Measurements from ENCODE around the gene AGTPBP1.

The AGTPBP1 gene

GRCh38 chr9:85716031-85716877, 25.5 kb downstream of the AGTPBP1 start:
- no peak for DNase-seq

GRCh38 chr9:85715587-85715986, 26.2 kb downstream of the AGTPBP1 start:
- DNase-seq, result no peak

GRCh38 chr9:85713897-85714296, 27.9 kb downstream of the AGTPBP1 start:
- DNase-seq, result no peak

- no peak for DNase-seq
Observed at GRCh38 chr9:85704744-85705143, 37.0 kb downstream of the AGTPBP1 start.

- no peak for DNase-seq
Observed at GRCh38 chr9:85703398-85703797, 38.4 kb downstream of the AGTPBP1 start.

GRCh38 chr9:85702726-85703289, 38.9 kb downstream of the AGTPBP1 start:
- DNase-seq, result no peak

GRCh38 chr9:85702191-85702590, 39.6 kb downstream of the AGTPBP1 start:
- DNase-seq, result no peak

- no peak for DNase-seq
Observed at GRCh38 chr9:85700330-85700729, 41.4 kb downstream of the AGTPBP1 start.

- DNase-seq, result no peak
Observed at GRCh38 chr9:85688361-85688760, 53.4 kb downstream of the AGTPBP1 start.

GRCh38 chr9:85685081-85685480, 56.7 kb downstream of the AGTPBP1 start:
- DNase-seq, result no peak

GRCh38 chr9:85676790-85677189, 65.0 kb downstream of the AGTPBP1 start:
- no peak for DNase-seq

- no peak for DNase-seq
Observed at GRCh38 chr9:85667374-85667773, 74.4 kb downstream of the AGTPBP1 start.

GRCh38 chr9:85666086-85666485, 75.7 kb downstream of the AGTPBP1 start:
- DNase-seq, result no peak

GRCh38 chr9:85662573-85662972, 79.2 kb downstream of the AGTPBP1 start:
- no peak for DNase-seq

GRCh38 chr9:85658716-85659115, 83.0 kb downstream of the AGTPBP1 start:
- DNase-seq, result no peak

GRCh38 chr9:85653153-85653552, 88.6 kb downstream of the AGTPBP1 start:
- DNase-seq, result no peak

GRCh38 chr9:85647571-85647970, 94.2 kb downstream of the AGTPBP1 start:
- no peak for DNase-seq

- no peak for DNase-seq
Observed at GRCh38 chr9:85645909-85646627, 95.7 kb downstream of the AGTPBP1 start.

- DNase-seq, result no peak
Observed at GRCh38 chr9:85640425-85640824, 101.3 kb downstream of the AGTPBP1 start.

- DNase-seq, result no peak
Observed at GRCh38 chr9:85639675-85640186, 102.0 kb downstream of the AGTPBP1 start.

GRCh38 chr9:85631809-85632208, 109.9 kb downstream of the AGTPBP1 start:
- no peak for DNase-seq

- no peak for DNase-seq
Observed at GRCh38 chr9:85630676-85631075, 111.1 kb downstream of the AGTPBP1 start.

- DNase-seq, result no peak
Observed at GRCh38 chr9:85617141-85617670, 124.5 kb downstream of the AGTPBP1 start.
